Breast epithelium (tissue), 4 donors: ENCODE results near the gene TRIM24. TPM values are rescaled to one million over a fixed set of nuclear protein-coding genes. Genes with fewer than 3 reads are reported as not detected.
"Not testable (repeated sequence)": the region's sequence is repeated elsewhere in the genome, so short reads cannot be mapped to it uniquely, and the experiment has no call there.

ENCODE experiments used
- DNase-seq, 2 donors: peaks; one replicate each; pipeline ENCODE4 v3.0.0-alpha.2; 2019; ENCODE audit warnings: low spot score in 2 of 2
- H3K27ac ChIP-seq, 2 donors: fragments of 200-600 bp; sonication (generic) in 1 of 2; one replicate each; pipeline ENCODE4 v1.5.1; 2016 to 2019; ENCODE audit warnings: mild to moderate bottlenecking in 1 of 2
- H3K27me3 ChIP-seq, 2 donors: fragments of 200-600 bp; sonication (generic) in 1 of 2; one replicate each; pipeline versions ENCODE4 v1.5.1 to v1.6.0; 2017 to 2019; ENCODE audit warnings: control low read depth in 1 of 2, mild to moderate bottlenecking in 1 of 2
- H3K36me3 ChIP-seq: fragments of 200-600 bp; one replicate; pipeline ENCODE4 v1.5.1; 2019
- H3K4me1 ChIP-seq, 2 donors: fragments of 200-600 bp; sonication (generic); one replicate each; pipeline ENCODE4 v1.5.1; 2016 to 2019; ENCODE audit warnings: control low read depth in 1 of 2
- H3K4me3 ChIP-seq, 3 donors: fragments of 200-600 bp; sonication (generic); 1 replicate in 2 of 3; 2 replicates in 1 of 3; pipeline ENCODE4 v1.5.1; 2016 to 2019; ENCODE audit warnings: mild to moderate bottlenecking in 3 of 3, moderate library complexity in 2 of 3
- H3K9me3 ChIP-seq, 2 donors: fragments of 200-600 bp; sonication (generic) in 1 of 2; one replicate each; pipeline ENCODE4 v1.5.1; 2016 to 2019; ENCODE audit warnings: control low read depth in 1 of 2
- POLR2A ChIP-seq: fragments of 450-650 bp; IDR thresholded peaks from one replicate; pipeline ENCODE4 v1.6.1; 2016; ENCODE audit warnings: antibody characterized with exemption, mild to moderate bottlenecking, moderate library complexity
- POLR2AphosphoS5 ChIP-seq, 3 donors: sonication (generic); formaldehyde crosslinking; IDR thresholded peaks; one replicate each; pipeline ENCODE4 v1.6.1; 2017; ENCODE audit warnings: antibody characterized with exemption in 3 of 3
- intact Hi-C: fragments of 100-400 bp; cut with DNase I; formaldehyde crosslinking; loops from one replicate; pipeline ENCODE4 v1.15.1; 2023; ENCODE audit warnings: low total_unique reads
- total RNA-seq, 3 donors: library from RNA; depleted of rRNA; stranded (reverse); fragments of >200 nt; gene quantifications; one replicate each; pipeline ENCODE4 v1.1.0, GENCODE V29; 2016
- TF ChIP-seq, protein P1 (sequence below), 3 donors: fragments of 450-650 bp; IDR thresholded peaks; one replicate each; pipeline ENCODE4 v1.5.1; 2016 to 2017; ENCODE audit warnings: antibody characterized with exemption in 3 of 3, mild to moderate bottlenecking in 3 of 3, moderate library complexity in 3 of 3

TRIM24 gene
- total RNA-seq, 3 donors from 2014 or later, result 15.0 to 28.1 (median 17.7) TPM

DNA sequence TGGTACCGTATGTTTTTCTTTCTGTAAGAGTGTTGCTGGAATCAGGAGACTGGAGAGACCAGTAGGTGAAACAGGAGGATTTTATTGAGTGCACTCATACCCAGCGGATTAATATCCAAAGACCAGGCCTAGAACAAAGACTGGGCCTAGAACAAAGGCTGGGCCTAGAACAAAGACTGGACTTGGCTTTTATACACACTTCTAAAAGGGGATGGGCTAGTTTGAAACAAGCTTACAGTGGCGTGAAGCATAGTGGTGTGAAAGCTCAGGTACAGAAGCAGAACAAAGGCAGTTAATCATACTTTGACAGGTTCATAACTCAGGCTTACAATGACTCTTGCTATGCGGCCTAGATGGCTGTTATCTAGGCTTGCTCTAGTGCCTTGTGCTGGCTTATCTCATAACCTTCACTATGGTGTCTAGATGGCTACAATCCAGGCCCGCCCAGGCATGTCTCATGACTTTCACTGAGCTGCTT is 67.7 kb downstream of the TRIM24 start:
- intact Hi-C loops, result loop anchor here (5.0 kb wide), 1 partner anchor 515 kb away; no protein-coding TSS in a partner anchor

GRCh38 chr7:138536833-138537232 is 76.8 kb downstream of the TRIM24 start:
- H3K4me3 ChIP-seq, H3K4me1 ChIP-seq, H3K27ac ChIP-seq, intact Hi-C loops, H3K9me3 ChIP-seq, H3K36me3 ChIP-seq, H3K27me3 ChIP-seq, DNase-seq: not testable (repeated sequence)

More for the DNA sequence above, 67.7 kb downstream of the TRIM24 start:
- H3K4me1 ChIP-seq, result no peaks in the 10 kb centered on the region
- no peak overlapping the region for H3K27ac ChIP-seq
- no peak overlapping the region for H3K4me3 ChIP-seq
- H3K27me3 ChIP-seq, result no peaks in the 10 kb centered on the region
- TF ChIP-seq POLR2A, result no peak
- no peak for DNase-seq
- H3K9me3 ChIP-seq, result peaks cover 12 to 37% of the 10 kb centered on the region in 2 donors
- peaks cover 14% of the 10 kb centered on the region for H3K36me3 ChIP-seq

DNA sequence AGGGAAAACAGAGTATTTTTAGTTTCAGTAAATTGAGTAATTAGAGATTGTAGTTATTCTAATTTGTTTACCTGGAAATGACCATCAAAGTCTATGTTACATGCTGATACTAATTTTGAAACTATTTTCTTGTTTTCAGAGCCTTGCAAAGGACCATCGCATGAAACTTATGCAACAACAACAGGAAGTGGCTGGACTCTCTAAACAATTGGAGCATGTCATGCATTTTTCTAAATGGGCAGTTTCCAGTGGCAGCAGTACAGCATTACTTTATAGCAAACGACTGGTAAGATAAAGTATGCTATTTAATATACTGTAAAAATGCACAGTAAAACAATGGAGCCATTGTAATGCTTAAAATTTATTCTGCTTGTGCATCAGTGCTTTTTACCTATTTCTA is 78.5 kb downstream of the TRIM24 start:
- Histone ChIP-seq H3K27ac (no peak overlapping the region), H3K4me1 (no peaks in the 10 kb centered on the region), H3K27me3 (no peaks in the 10 kb centered on the region), H3K9me3 (no peaks in the 10 kb centered on the region), H3K36me3 (no peaks in the 10 kb centered on the region), H3K4me3 (no peak overlapping the region)
- DNase-seq, result no peak
- intact Hi-C loops, result no loop called here
- TF ChIP-seq, protein P1, sequence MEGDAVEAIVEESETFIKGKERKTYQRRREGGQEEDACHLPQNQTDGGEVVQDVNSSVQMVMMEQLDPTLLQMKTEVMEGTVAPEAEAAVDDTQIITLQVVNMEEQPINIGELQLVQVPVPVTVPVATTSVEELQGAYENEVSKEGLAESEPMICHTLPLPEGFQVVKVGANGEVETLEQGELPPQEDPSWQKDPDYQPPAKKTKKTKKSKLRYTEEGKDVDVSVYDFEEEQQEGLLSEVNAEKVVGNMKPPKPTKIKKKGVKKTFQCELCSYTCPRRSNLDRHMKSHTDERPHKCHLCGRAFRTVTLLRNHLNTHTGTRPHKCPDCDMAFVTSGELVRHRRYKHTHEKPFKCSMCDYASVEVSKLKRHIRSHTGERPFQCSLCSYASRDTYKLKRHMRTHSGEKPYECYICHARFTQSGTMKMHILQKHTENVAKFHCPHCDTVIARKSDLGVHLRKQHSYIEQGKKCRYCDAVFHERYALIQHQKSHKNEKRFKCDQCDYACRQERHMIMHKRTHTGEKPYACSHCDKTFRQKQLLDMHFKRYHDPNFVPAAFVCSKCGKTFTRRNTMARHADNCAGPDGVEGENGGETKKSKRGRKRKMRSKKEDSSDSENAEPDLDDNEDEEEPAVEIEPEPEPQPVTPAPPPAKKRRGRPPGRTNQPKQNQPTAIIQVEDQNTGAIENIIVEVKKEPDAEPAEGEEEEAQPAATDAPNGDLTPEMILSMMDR (IDR thresholded peaks at IDR 0.05), result no peak
- no peak for TF ChIP-seq POLR2A

GRCh38 chr7:138538997-138539644 is 79.1 kb downstream of the TRIM24 start:
- intact Hi-C loops, result no loop called here
- TF ChIP-seq POLR2AphosphoS5 (IDR thresholded peaks at IDR 0.05) (no peak), POLR2A (no peak)
- TF ChIP-seq, protein P1 (IDR thresholded peaks at IDR 0.05), result no peak
- H3K4me1 ChIP-seq, result no peaks in the 10 kb centered on the region
- no peaks in the 10 kb centered on the region for H3K36me3 ChIP-seq
- no peak overlapping the region for H3K27ac ChIP-seq
- no peak for DNase-seq
- no peak overlapping the region for H3K4me3 ChIP-seq
- H3K9me3 ChIP-seq, result no peaks in the 10 kb centered on the region
- no peaks in the 10 kb centered on the region for H3K27me3 ChIP-seq

GRCh38 chr7:138542183-138542582 is 82.1 kb downstream of the TRIM24 start:
- DNase-seq, result no peak
- H3K9me3 ChIP-seq, result no peaks in the 10 kb centered on the region
- no peaks in the 10 kb centered on the region for H3K4me1 ChIP-seq
- no peak overlapping the region for H3K27ac ChIP-seq
- H3K27me3 ChIP-seq, result no peaks in the 10 kb centered on the region
- H3K36me3 ChIP-seq, result no peaks in the 10 kb centered on the region
- intact Hi-C loops, result no loop called here
- TF ChIP-seq, protein P1 (IDR thresholded peaks at IDR 0.05), result no peak
- TF ChIP-seq POLR2AphosphoS5 (IDR thresholded peaks at IDR 0.05) (no peak), POLR2A (no peak)
- H3K4me3 ChIP-seq, result no peak overlapping the region

DNA sequence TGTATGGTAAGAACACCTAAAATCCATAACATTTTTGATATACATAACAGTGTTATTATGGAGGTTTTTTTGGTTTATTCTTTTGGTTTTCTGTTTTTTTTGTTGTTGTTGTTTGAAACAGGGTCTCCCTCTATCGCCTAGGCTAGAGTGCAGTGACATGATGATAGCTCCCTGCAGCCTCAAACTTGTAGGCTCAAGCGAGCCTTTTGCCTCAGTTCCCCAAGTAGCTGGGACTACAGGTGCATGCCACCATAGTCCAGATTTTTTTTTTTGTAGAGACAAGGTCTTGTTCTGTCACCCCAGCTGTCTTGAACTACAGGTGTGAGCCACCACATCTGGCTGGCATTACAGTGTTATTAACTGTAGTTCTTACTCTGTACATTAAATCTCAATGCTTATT is 83.7 kb downstream of the TRIM24 start:
- TF ChIP-seq, protein P1 (IDR thresholded peaks at IDR 0.05), result no peak
- no peak for TF ChIP-seq POLR2A
- no peak for TF ChIP-seq POLR2AphosphoS5 (IDR thresholded peaks at IDR 0.05)
- H3K4me1 ChIP-seq, result no peaks in the 10 kb centered on the region
- DNase-seq, result no peak
- H3K9me3 ChIP-seq, result no peaks in the 10 kb centered on the region
- no peak overlapping the region for H3K4me3 ChIP-seq
- intact Hi-C loops, result no loop called here
- no peaks in the 10 kb centered on the region for H3K36me3 ChIP-seq
- no peaks in the 10 kb centered on the region for H3K27me3 ChIP-seq
- no peak overlapping the region for H3K27ac ChIP-seq
